Activated CD4-positive, CD25-positive, alpha-beta regulatory T cell (primary cell): ENCODE measurements around the gene HSBP1L1.

Experiments used
- DNase-seq, 4 experiments: peaks; one replicate each; lab custom pipeline; 2025; lab: John Stamatoyannopoulos, UW

Gene HSBP1L1

GRCh38 chr18:79964330-79965118 lies at the start of gene HSBP1L1:
Gene HSBP1L1 (plus strand): TSS chr18:79964643. CDS start chr18:79964736, 93 bp downstream.
- DNase-seq = peak in 3 of 4 experiments; percentile 24 to 51 (median 41)

DNA sequence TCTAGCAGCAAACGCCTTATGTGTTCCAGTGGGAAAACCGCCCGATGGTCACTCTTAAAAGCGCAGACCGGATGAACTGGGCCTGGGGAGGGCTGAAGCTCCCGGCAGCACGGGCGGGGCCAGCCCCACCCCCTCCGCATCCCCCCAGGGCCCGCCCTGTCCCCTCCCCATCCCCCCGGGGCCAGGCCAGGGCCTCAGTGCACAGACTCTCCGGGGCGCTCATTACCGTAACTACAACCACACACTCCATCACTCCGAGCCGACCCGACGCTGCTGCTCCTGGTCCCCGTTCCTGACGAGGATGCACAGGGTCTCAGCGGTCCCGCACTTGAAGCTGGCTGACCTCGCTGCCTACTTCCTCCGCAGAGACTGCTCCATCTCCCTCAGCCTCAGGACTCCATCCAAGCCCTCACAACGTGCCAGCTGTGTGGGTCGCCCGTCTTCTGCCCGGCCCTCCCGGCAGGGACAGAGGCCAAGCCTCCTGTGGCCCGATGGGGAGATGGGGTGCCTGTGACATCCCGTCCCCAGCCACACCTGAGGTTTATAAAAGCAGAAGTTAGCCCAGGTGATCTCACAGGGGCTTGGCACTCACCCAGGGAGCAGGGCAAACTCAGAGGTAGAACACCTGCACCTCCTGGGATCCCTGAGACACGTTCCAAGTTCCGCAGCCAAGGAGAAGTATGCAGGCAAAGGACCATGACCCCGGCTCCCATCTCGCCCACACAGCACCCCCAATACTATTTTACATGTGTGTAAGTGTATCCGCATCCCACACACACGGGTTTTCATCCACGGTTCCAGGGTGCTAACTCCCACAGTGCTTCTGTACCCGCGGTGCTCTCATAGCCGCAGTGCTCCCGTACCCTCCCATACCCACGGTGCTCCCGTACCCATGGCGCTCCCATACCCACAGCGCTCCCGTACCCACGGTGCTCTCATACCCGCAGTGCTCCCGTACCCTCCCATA lies 49.0 kb upstream of the HSBP1L1 start:
- DNase-seq = no peak

GRCh38 chr18:79916128-79916494 lies 48.3 kb upstream of the HSBP1L1 start:
- no peak for DNase-seq

GRCh38 chr18:79916546-79917168 lies 47.8 kb upstream of the HSBP1L1 start:
- no peak for DNase-seq

DNA sequence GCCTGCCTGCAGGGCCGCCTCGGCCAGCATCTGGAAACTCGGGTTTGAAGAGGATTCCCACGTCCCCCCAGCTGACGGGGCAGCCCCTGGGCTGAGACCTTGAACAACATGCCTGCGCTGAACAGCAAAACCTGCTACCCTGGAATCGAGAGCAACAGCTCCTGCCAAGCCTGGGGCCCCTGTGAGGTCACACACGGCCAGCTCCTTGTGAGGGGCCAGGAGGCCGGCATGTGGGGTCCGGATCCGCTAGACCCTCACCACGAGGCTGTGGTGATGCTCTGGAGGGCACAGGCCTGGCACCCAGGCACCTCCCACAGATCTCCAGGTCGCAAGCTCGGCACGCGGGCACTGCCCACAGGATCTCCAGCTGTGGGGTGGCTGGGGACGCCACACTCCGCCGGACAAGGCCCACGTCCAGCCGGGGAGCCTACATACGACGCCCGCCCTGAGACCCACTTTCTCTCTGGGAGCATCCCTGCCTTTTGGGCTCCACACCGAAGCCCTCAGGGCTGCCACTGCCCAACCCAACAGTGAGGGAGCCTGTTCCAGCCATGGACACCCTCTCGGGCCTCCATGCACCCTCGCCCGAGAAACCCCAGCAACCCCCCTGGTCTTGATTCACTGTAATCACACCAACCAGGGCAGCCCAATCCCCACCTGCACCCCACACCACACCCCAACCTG lies 47.1 kb upstream of the HSBP1L1 start:
- DNase-seq = no peak

DNA sequence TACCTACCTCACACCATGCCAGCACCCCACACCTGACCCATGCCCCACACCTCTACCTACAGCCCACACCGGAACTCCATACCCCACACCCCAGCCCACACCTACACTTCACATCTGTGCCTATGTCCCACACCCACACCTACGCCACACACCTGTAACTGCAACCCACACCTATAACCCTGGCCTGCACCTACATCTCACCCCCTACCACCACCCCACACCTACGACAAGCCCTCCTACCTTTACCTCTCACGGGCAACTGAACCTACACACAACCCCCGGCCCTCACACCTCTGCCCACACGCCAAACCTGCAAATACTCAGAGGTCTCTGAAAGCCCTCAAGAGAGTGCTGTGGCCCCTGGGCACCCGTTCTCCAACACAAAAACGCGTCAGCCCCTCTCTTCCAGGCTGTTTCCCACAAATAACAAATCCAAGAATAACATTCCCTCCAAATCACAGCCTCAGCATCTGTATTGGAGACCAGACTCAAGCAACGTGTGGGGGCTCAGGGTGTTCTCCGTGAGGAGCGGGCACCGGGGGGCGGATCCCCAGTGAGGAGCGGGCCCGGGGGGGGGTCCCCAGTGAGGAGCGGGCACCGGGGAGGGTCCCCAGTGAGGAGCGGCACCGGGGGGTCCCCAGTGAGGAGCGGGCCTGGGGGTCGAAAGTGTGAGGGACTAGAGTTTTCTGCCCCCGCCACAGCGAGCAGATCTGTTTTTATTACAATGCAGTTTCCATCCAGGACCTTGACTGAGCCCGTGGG lies 46.4 kb upstream of the HSBP1L1 start:
- DNase-seq = no peak

DNA sequence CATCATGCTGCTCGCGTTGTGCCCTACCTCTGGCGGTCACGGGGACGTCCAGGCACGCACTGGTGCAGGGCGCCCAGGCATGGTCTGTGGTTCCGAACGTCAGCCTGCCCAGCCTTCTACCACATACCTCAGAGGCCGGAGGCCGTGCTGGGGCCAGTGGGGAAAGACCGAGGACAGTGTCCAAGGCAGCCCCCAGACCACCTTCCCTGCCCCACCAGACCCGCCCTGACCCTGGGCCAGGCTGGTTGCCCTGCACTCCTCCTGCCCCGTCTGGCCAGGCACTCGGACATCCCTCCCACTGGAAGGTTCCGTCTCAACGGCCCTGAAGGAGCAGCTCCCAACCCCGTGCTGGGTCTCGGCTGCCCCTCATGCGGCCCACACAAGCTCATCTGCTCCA lies 45.8 kb upstream of the HSBP1L1 start:
- DNase-seq = no peak

DNA sequence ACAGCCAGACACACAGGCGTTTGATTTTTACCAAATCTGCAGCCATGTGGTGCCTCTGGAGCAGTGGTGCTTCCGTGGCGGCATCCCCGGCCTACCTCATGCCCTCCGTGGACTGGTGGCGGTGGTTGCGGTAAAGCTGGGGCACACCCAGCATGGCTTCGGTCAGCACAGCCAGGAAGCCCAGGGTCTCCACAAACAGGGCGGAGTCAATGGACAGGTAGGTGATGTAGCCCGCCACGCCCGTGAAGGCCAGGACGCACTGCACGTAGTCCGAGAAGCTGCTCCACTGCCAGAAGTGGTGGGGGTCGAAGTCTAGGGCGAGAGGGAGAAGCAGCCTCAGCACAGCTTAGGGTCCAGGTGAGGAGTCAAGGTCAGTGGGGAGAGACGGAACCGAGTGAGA lies 45.4 kb upstream of the HSBP1L1 start:
- DNase-seq = no peak

GRCh38 chr18:79921984-79922965 lies 42.2 kb upstream of the HSBP1L1 start:
- DNase-seq = no peak

DNA sequence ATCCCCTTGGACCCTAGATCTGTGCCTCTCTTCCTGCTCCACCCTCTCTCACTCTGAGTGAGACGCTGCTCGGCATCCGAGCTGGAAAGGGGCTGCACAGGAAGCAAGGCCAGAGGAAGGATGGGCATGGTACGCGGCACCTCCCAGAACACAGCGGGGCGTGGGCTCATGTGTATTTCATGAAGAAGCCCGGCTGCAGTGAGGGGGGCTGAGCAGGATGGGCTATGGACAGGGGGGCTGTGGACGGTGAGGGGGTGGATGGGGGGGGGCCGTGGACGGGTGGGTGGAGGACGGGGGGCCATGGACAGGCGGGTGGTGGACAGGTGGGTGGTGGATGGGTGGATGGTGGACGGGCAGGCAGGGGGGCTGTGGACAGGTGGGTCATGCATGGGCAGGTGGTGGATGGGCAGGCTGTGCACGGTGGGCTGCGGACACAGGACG lies 41.5 kb upstream of the HSBP1L1 start:
- DNase-seq = no peak

GRCh38 chr18:79923896-79924585 lies 40.4 kb upstream of the HSBP1L1 start:
- DNase-seq = no peak

- no peak for DNase-seq
These were observed 39.4 kb upstream of the HSBP1L1 start for GRCh38 chr18:79924814-79925731.

- DNase-seq = no peak
These were observed 38.1 kb upstream of the HSBP1L1 start for GRCh38 chr18:79926306-79926705.

- no peak for DNase-seq
These were observed 37.5 kb upstream of the HSBP1L1 start for GRCh38 chr18:79926715-79927606.

GRCh38 chr18:79927607-79928562 lies 36.6 kb upstream of the HSBP1L1 start:
- no peak for DNase-seq

DNA sequence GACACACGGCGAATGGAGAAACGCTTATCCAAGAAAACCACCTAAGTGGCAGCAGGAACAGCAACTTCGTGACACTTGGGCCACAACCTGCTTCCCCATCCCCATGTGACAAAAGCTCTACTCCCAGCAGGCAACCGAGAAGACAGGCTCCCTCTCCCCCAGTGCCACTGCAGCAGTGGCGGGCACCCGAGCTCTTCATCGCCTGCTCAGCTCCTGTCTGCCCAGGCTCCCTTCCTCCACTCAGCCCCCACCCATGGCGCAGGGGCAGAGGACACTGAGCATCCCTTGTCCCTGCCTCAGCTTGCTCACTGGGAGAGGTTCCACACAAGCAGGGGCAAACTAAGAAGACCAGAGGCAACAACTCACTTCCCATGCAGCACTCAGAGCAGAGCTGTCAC lies 35.9 kb upstream of the HSBP1L1 start:
- DNase-seq = no peak
